ENCODE data around the gene GPBAR1.
"Not testable (repeated sequence)": the region's sequence is repeated elsewhere in the genome, so short reads cannot be mapped to it uniquely, and the experiment has no call there.

GPBAR1 gene

DNA sequence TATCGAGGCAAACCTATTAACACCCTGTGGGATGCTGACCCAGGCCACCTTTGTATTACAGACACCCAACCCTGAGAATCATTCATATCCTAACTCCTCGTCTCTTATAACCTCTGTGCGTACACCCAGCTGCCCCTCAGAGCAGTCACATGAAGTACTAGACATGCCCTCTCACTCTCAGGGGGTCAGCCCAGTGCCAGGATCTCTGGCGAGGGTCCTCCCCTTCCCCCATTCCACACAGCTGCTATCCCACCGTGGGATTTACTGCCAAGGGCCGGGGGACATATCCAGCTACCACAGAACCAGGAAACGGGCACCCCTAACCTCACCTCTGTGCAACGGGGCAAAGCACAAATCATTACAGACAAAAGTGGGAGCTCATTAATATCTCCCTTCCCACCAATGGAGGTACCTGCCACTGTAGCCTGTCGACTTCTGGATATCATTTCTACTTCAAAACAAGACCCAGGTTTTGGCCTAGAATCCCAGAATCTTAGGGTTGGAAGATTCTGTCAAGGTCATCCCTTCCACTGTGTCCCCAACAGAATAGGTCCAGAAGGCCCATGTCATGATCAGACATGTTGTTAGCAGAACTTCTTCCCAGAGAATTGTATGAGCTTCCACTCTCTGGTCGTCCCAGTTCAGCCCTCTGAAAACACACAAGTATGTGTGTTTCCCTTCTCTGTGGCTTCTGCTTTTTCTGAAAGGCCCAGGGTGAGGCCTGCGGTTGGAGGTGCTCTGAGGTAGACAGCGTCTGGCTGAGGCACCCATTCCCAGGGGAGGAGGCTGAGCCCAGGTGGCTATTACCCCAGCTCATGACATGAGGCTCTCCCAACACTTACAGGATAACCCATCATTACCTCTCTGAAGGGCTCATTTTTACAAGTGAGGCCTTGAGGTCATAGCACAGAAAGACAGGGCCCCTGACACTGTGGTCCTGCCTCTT lies 29.8 kb downstream of the GPBAR1 start:
- DNase-seq, result no peak

DNA sequence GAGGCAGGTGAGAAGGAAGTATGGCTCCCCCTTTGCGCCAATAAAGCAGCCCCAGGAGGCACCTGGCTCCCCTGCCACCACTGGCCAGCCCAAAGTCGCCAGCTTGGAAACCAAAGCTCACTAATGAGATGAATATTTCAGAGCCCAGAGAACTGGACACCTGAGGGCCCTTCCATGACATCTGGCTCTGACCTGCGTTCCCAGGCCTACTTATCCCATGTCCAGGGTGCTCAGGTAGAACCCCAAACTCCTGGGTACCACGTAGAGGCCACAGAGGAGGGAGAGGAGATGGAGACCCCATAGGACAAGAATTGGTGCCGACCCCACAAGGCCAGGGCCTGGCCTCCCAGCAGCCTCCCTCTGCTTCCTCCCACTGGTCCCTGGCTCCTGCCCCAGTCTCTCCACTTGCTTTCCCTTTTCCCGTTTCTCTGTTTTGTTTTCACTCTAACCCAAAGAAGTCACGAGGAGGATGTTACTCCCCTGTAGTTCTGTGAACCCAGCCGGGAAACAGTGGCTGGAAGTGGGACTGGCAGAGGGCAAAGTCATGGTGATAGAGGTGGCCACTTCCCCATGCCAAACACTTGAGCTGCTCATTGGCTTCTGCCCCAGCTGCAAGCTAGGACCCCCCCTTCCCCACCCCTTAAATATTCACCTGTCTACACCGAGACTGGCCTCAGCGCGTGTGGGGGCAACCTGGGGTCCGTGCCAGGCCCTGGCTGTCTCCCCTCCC lies 30.7 kb downstream of the GPBAR1 start:
- no peak for DNase-seq

- peak; percentile 13 for DNase-seq
These were observed 31.5 kb downstream of the GPBAR1 start, which contains the start of gene TMBIM1 for GRCh38 chr2:218292048-218293014. Gene TMBIM1 (minus strand): TSS chr2:218292503. CDS start chr2:218282141, 10,362 bp downstream.

DNA sequence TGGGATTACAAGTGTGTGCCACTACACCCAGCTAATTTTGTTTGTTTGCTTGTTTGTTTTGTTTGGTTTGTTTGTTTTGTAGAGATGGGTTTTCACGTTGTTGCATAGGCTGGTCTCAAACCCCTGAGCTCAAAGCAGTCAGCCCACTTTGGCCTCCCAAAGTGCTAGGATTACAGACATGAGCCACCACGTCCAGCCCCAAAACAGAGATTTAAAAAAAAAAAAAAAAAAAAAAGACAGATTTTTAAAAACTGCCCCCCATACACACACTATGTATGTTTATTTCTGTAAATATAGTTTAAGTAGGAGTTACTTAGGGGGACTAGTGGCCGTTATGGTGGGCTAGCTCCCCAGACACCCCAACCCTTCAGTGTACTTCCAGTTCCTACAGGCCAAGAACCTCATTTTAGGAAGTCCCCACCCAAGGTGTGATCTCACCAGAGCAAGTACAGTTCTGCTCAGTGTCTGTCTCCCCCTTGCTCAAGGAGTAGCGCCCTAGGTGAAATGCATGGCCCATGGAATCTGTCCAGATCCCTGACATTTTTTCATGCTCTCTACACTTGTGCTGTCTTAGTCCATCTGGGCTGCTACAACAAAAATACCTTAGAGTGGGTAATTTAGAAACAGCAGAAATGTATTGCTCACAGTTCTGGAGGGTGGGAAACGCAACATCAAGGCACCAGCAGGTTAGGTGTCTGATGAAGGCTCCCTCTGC lies 33.1 kb downstream of the GPBAR1 start:
- no peak for DNase-seq

GRCh38 chr2:218294430-218295022 lies 33.7 kb downstream of the GPBAR1 start:
- no peak for DNase-seq

DNA sequence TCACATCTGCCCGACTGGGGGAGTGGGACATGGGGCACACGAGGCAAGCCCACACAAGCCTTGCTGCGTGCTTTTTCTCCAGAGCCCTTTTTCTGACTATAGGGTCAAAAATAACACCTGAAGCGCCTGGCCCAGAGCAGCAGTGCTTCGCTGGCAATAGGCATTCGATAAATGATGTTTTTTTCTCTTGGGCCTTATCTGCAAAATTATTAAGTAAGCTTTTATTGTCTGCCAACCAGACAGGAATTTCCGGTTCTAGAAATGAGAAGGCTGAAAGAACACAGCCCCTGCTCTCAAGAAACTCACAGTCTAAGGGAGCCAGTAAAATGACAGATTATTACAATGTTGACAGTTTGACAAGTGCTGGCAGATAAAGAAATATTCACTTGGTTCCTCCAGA lies 34.2 kb downstream of the GPBAR1 start:
- no peak for DNase-seq

DNA sequence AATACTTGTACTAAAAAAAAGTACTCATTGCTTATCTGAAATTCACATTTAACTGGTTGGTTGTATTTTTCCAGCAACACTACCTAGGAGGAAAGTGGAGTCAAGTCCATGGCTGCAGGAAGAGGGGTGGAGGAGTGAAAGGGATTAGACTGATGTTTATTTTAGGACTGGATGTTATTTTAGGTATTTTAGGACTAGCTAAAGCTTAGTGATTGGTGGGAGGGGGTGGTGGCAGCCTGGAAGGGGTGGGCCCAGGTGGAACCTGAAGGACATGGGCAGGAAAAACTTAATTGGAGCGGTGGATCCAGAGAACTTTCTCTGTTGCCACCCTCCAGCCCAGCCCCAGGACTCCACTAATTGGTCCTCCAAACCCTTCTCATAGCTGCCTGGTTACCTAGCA lies 35.4 kb downstream of the GPBAR1 start:
- no peak for DNase-seq

DNA sequence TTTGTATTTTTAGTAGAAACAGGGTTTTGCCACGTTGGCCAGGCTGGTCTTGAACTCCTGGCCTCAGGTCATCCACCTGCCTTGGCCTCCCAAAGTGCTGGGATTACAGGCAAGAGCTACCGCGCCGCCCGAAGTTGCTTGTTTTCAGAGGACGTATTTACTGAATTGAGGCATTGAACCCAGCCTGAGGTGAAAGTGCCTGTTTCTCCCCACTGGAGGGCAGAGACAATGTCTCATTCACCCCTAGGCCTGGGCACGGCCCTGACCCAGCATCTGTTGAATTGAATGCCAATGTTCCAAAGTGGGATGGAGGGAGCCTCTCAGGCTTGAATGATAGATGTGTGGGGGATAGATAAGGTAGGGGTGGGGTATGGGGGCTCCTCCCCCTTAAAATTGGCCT lies 36.0 kb downstream of the GPBAR1 start:
- no peak for DNase-seq

- no peak for DNase-seq
These were observed 37.6 kb downstream of the GPBAR1 start for GRCh38 chr2:218298314-218298875.

GRCh38 chr2:218300141-218300540 lies 39.3 kb downstream of the GPBAR1 start:
- no peak for DNase-seq

DNA sequence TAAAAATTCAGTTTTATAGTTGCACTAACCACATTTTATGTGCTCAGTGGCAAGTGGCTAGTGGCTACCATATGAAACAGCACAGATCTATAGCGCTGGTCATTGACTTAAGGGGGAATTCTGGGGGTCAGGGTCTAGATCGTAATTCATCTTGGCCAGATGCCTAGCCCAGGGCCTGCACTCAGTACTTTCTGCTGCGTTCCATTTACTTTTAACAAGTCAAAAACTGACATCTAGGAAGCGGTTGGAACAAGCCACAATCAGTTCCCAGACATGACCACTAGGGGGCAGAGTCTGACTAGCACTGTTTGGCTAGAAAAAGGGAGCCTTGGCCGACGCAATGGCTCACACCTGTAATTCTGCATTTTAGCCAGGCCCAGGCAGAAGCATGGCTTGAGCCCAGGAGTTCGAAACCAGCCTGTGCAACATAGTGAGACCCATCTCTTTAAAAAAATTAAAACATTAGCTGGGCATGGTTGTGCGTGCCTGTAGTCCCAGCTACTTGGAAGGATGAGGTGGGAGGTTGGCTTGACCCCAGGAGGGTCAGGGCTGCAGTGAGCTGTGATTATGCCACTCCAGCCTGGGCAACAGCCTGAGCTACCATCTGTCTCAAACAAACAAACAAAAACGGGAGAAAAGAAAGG lies 40.5 kb downstream of the GPBAR1 start:
- peak; percentile 65 for DNase-seq

DNA sequence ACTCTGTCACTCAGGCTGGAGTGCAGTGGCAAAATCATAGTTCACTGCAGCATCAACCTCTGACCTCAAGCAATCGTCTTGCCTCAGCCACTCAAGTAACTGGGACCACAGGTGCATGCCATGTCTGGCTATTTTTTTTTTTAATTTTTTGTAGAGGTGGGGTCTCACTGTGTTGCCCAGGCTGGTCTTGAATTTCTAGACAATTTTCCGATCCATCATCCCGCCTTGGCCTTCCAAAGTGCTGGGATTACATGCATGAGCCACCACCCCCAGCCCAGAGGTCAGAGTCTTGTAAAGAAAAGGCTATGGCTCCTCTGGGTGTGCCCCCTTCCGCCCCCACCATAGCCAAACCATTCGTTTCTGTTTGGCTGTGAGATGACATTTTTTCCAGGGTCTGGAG lies 44.6 kb downstream of the GPBAR1 start:
- no peak for DNase-seq

DNA sequence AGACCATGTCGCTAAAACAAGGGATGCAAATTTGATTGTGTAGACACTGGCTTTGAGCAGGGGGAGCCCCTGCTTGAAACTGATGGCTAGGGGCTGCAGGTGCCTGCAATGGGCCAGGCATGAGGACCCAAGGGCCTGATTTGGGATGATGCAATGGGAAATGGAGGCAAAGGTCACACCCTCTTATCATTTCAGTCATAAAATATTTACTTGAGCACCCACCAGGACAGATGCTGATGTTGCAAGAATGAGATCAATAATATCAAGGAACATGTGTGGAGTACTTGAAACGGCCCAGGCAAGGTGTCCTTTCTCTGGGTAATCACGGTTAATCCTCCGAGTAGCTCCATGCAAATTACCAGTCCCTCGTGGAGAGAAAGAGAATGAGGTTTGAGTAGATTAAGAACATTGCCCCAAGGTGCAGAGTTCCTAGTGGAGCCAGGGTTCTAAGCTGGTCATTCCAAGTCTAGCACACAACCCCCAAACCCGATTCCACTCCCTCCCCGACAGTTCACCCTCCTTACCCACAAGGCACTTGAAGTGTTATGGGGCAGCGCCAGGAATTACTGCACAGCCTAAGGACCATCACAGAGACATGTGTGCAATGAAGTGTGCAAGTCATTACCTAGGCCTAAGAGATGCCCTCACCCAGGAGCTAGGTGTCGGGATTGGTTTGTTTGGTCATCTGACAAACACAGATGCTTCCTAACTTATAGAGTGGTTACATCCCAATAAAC lies 45.5 kb downstream of the GPBAR1 start:
- no peak for DNase-seq

DNA sequence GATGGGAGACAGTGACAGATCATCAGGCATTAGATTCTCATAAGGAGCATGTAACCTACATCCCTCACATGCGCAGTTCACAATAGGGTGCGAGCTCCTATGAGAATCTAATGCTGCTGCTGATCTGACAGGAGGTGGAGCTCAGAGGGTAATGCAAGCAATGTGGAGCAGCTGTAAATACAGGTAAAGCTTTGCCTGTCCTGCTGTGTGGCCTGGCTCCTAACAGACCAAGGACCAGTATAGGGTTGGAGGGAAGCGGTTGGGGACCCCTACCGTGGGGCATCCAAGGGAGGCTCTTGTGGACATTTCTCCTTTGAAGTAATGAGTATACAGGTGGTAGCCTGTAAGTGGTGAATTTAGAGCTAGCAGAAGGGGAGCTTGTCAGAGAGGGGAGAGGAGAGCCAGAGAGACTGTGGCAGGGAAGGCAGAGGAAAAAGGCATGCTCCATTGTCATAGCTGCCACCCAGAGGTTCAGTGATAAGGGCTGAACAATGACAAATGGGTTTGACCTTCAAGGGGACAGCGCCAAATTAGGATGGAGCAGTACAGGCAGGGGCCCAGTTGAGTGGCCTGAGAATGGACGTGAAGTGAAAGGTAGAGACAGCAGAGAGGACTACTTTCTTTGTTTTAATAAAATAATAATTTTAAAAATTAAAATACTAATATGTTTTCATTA lies 46.7 kb downstream of the GPBAR1 start:
- DNase-seq, result no peak

- DNase-seq, result no peak
These were observed 50.2 kb downstream of the GPBAR1 start for GRCh38 chr2:218310853-218311540.

GRCh38 chr2:218311541-218312266 lies 50.9 kb downstream of the GPBAR1 start:
- DNase-seq, result not testable (repeated sequence)

GRCh38 chr2:218312267-218312756 lies 51.5 kb downstream of the GPBAR1 start:
- no peak for DNase-seq

DNA sequence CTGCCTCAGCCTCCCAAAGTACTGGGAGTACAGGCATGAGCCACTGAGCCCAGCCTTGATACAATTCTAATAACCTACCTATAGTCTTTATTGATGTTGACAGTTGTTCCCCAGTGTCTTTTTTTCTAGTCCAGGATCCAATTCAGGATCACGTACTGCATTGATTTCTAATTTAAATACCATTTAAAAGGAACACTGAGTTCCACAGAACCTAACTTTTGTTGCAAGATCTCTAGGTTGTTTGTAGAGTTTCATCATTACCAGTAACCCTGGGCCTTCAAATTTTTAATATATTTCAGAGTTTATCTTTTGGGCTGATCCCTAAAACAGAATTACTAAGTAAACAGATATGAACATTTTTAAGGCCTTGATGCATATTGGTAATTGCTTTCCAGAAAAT lies 52.5 kb downstream of the GPBAR1 start:
- DNase-seq, result no peak

Measured in NCI-H2171 (cell line).